ENCODE results near the gene NMT2. TPM values are rescaled to one million over a fixed set of nuclear protein-coding genes. Genes with fewer than 3 reads are reported as not detected.

The NMT2 gene
- total and polyA plus RNA-seq, 5 donors from 2014 or later = 37.1 to 50.3 (median 45.7) TPM

DNA sequence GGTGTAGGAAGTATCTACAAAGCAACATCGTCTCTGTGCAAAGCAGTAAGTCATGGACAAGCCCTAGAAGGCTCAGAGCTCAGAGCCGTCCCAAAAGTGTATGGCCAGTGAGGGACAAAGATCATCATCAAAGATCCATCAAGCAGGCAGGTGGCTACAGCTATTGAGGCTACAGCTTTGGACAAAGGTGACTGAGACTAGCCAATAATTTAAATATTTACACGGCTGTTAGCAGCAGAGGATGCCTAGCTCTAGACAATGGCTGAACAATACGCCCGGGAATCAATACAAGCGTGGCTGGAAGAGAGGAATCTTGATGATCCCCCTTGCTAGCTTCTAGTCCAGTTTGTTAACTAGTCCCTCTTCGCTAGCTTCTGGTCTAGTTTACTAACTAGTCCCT lies 17.9 kb downstream of the NMT2 start:
- peaks cover 27% of the 10 kb centered on the region for H3K36me3 Mint-ChIP-seq
- no peak overlapping the region for H3K27ac ChIP-seq (ENCODE audit: insufficient read depth, low read length, poor library complexity, severe bottlenecking)
- no peaks in the 10 kb centered on the region for H3K9me3 ChIP-seq (ENCODE audit: control insufficient read depth in 2 of 2, low read length in 2 of 2)
- H3K36me3 ChIP-seq (ENCODE audit: control insufficient read depth, insufficient read depth, low read length) = peaks cover 7% of the 10 kb centered on the region
- peaks cover 0 to 4% (median 0%) of the 10 kb centered on the region in 7 donors for H3K9me3 Mint-ChIP-seq
- H3K4me1 Mint-ChIP-seq = peaks cover 10 to 71% (median 28%) of the 10 kb centered on the region in 4 donors
- no peak for DNase-seq
- H3K4me1 ChIP-seq (ENCODE audit: control insufficient read depth, insufficient read depth, low read length, poor library complexity, severe bottlenecking) = peaks cover 22% of the 10 kb centered on the region
- no peaks in the 10 kb centered on the region for H3K27me3 ChIP-seq (ENCODE audit: control insufficient read depth, insufficient read depth, low read length)
- H3K27ac Mint-ChIP-seq = no peak overlapping the region
- no peak for ATAC-seq (ENCODE audit: low read depth in 2 of 2)
- no peak overlapping the region for H3K4me3 Mint-ChIP-seq
- no peaks in the 10 kb centered on the region for H3K27me3 Mint-ChIP-seq
- no peak overlapping the region for H3K4me3 ChIP-seq (ENCODE audit: low read depth, low read length)

DNA sequence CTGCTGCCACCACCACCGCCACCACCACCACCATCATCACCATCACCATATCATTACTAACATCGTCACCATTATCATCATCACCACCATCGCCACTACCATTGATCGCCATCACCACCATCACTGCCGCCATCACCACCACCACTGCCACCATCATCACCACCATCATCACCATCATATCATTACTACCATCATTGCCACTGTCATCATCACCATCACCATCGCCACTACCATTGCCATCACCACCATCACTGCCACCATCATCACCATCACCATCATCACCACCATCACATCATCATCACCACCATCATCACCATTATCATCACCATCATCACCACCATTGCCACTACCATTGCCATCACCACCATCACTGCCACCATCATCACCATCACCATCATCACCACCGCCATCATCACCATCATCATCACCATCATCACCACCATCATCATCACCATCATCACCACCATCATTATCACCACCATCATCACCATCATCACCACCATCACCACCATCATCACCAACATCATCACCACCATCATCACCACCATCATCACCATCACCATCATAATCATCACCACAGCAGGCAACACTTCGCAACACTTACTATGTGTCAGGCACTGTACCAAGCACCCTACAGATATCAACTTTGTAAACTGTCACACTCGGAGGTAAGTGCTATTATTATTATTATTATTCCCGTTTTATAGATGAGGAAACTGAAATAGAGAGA lies 19.3 kb downstream of the NMT2 start:
- Histone ChIP-seq H3K4me1 (ENCODE audit: control insufficient read depth, insufficient read depth, low read length, poor library complexity, severe bottlenecking) (peaks cover 22% of the 10 kb centered on the region), H3K27ac (ENCODE audit: insufficient read depth, low read length, poor library complexity, severe bottlenecking) (no peak overlapping the region), H3K36me3 (ENCODE audit: control insufficient read depth, insufficient read depth, low read length) (peaks cover 4% of the 10 kb centered on the region), H3K4me3 (ENCODE audit: low read depth, low read length) (no peak overlapping the region), H3K9me3 (ENCODE audit: control insufficient read depth in 2 of 2, low read length in 2 of 2) (no peaks in the 10 kb centered on the region), H3K27me3 (ENCODE audit: control insufficient read depth, insufficient read depth, low read length) (no peaks in the 10 kb centered on the region)
- no peak overlapping the region for H3K4me3 Mint-ChIP-seq
- DNase-seq (no peak), ATAC-seq (ENCODE audit: low read depth in 2 of 2) (no peak)
- no peaks in the 10 kb centered on the region for H3K27me3 Mint-ChIP-seq
- peaks cover 29% of the 10 kb centered on the region for H3K36me3 Mint-ChIP-seq
- no peak overlapping the region for H3K27ac Mint-ChIP-seq
- H3K9me3 Mint-ChIP-seq = peaks cover 0 to 4% (median 0%) of the 10 kb centered on the region in 7 donors
- H3K4me1 Mint-ChIP-seq = peaks cover 10 to 71% (median 32%) of the 10 kb centered on the region in 4 donors

DNA sequence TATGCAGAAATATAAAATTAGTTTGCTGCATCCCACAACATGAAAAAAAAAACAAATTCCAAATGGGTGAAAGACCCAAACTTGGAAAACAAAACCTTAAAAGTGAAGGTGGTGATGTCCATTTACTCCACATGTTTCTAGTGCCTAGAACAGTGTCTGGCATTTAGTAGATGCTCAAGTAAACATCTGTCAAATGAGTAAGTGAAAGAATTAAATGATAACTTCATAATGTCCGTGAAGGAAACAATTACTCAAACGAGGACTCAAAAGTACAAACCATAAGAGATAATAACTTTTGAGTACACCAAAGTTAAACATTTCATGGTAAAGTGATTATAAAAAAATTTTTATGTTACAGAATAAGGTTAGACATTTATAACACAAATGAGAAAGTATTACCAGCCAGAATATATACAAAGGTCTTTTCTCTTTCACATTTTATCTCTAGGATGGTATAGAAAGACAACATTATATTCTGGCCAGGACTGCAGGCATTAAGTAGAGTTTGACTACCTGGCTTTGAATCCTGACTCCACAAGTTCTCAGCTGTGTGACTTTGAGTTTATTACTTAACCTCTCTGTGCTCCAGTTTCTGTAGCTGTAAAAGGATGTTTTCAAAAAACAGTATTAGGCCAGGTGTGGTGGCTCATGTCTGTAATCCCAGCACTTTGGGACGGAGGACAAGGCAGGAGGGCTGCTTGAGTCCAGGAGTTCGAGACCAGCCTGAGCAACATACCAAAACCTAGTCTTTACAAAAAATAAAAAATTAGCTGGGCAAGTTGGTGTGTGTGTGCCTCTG lies 20.7 kb downstream of the NMT2 start:
- no peak overlapping the region for H3K27ac ChIP-seq (ENCODE audit: insufficient read depth, low read length, poor library complexity, severe bottlenecking)
- Mint-ChIP-seq H3K9me3 (peaks cover 0 to 4% (median 0%) of the 10 kb centered on the region in 7 donors), H3K27ac (peak overlapping the region in 1 of 3 donors; percentile 60), H3K4me1 (peaks cover 13 to 77% (median 39%) of the 10 kb centered on the region in 4 donors), H3K4me3 (no peak overlapping the region), H3K36me3 (peaks cover 26% of the 10 kb centered on the region), H3K27me3 (no peaks in the 10 kb centered on the region)
- ATAC-seq (ENCODE audit: low read depth in 2 of 2) (no peak), DNase-seq (no peak)
- H3K36me3 ChIP-seq (ENCODE audit: control insufficient read depth, insufficient read depth, low read length) = peaks cover 4% of the 10 kb centered on the region
- no peaks in the 10 kb centered on the region for H3K27me3 ChIP-seq (ENCODE audit: control insufficient read depth, insufficient read depth, low read length)
- H3K4me3 ChIP-seq (ENCODE audit: low read depth, low read length) = no peak overlapping the region
- peaks cover 22% of the 10 kb centered on the region for H3K4me1 ChIP-seq (ENCODE audit: control insufficient read depth, insufficient read depth, low read length, poor library complexity, severe bottlenecking)
- H3K9me3 ChIP-seq (ENCODE audit: control insufficient read depth in 2 of 2, low read length in 2 of 2) = no peaks in the 10 kb centered on the region

DNA sequence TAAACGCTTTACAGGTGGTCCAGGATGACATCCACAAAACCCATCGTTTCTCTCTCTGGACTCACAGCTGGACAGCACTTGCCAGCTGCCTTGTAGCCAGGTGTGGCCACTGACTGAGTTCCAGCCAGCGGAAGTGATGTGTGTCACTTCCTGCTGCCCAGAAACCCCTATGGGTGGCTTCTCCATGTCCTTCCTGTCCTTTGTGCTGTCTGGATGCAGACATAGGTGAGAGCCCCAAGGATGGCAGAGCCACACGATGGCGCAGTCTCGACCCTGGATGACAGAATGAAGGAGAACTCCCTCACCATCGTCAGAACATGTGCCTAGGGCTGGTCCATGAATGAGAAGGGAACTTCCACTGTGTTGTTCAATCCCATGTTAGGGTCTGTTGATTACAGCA lies 22.1 kb downstream of the NMT2 start:
- no peak overlapping the region for H3K4me3 Mint-ChIP-seq
- H3K27ac ChIP-seq (ENCODE audit: insufficient read depth, low read length, poor library complexity, severe bottlenecking) = no peak overlapping the region
- H3K9me3 ChIP-seq (ENCODE audit: control insufficient read depth in 2 of 2, low read length in 2 of 2) = no peaks in the 10 kb centered on the region
- no peaks in the 10 kb centered on the region for H3K27me3 ChIP-seq (ENCODE audit: control insufficient read depth, insufficient read depth, low read length)
- no peak overlapping the region for H3K4me3 ChIP-seq (ENCODE audit: low read depth, low read length)
- peaks cover 20% of the 10 kb centered on the region for H3K36me3 Mint-ChIP-seq
- no peaks in the 10 kb centered on the region for H3K27me3 Mint-ChIP-seq
- DNase-seq (no peak), ATAC-seq (ENCODE audit: low read depth in 2 of 2) (no peak)
- peaks cover 33% of the 10 kb centered on the region for H3K4me1 ChIP-seq (ENCODE audit: control insufficient read depth, insufficient read depth, low read length, poor library complexity, severe bottlenecking)
- peaks cover 0 to 4% (median 0%) of the 10 kb centered on the region in 7 donors for H3K9me3 Mint-ChIP-seq
- H3K4me1 Mint-ChIP-seq = peaks cover 15 to 77% (median 42%) of the 10 kb centered on the region in 4 donors
- H3K27ac Mint-ChIP-seq = peak overlapping the region in 1 of 3 donors; percentile 90
- H3K36me3 ChIP-seq (ENCODE audit: control insufficient read depth, insufficient read depth, low read length) = peaks cover 4% of the 10 kb centered on the region

DNA sequence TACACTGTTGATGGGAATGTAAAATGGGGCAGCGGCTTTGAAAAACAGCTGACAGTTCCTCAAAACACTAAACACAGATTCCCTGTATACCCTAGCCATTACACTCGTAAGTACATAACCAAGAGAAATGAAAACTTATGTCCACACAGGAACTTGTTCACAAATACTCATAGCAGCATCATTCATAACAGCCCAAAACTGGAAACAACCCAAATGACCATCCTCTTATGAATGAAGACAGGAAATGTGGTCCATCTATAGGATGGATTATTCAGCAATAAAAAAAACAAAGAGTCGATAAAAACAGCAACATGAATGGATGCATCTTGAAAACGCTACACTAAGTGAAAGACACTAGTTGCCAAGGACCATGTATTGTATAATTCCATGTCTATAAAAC lies 23.7 kb downstream of the NMT2 start:
- DNase-seq = no peak
- Mint-ChIP-seq H3K4me3 (peak overlapping the region in 1 of 4 donors; percentile 41), H3K9me3 (peaks cover 0 to under 1% (median 0%) of the 10 kb centered on the region in 7 donors), H3K27ac (peak overlapping the region in 2 of 3 donors; percentile 35 to 69), H3K27me3 (no peaks in the 10 kb centered on the region), H3K4me1 (peaks cover 17 to 69% (median 41%) of the 10 kb centered on the region in 4 donors), H3K36me3 (peaks cover 25% of the 10 kb centered on the region)
- ATAC-seq (ENCODE audit: low read depth in 2 of 2) = no peak
- Histone ChIP-seq H3K4me3 (ENCODE audit: low read depth, low read length) (no peak overlapping the region), H3K9me3 (ENCODE audit: control insufficient read depth in 2 of 2, low read length in 2 of 2) (no peaks in the 10 kb centered on the region), H3K27ac (ENCODE audit: insufficient read depth, low read length, poor library complexity, severe bottlenecking) (no peak overlapping the region), H3K27me3 (ENCODE audit: control insufficient read depth, insufficient read depth, low read length) (no peaks in the 10 kb centered on the region), H3K36me3 (ENCODE audit: control insufficient read depth, insufficient read depth, low read length) (peaks cover 13% of the 10 kb centered on the region), H3K4me1 (ENCODE audit: control insufficient read depth, insufficient read depth, low read length, poor library complexity, severe bottlenecking) (peaks cover 36% of the 10 kb centered on the region)

DNA sequence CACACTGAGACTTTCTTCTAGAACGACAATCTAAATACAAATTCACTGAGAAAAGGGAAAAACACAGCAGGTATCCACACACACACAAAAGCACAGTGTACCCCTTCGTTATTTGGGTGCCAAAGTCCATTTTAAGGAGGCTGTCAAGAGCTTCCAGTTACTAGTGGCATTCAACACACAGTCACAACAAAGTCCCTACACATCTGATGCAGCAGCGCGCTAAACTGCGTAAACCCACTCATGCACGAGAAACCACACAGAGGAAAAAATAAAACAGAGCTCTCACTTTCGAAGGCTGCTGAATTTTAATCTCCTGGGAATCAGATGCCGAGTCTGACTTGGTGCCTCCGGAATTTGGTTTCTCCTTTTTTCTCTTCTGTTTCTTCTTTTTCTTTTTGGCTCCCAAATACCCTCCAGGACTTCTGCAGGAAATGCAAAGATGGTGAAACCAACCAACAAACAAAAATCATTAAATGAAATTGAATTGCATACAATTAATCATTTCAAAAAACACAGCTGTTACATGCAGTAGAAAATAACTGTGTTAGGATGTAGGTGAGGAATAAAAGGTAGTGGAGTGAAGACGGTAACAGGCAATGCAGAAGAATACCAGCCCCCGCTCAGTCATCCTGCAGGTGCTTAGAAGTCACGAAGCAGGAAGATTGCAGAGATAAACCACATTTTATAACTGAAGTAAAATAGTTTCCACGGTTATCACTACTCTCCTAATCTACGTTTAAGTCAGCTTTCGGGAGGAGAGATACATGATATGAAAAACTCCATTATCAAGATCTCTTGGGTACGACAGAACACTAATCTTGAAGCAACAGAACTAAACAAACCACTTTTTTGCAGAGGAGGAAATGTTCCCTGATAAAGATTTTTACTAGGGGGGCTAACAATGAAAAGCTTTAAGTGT lies 27.1 kb downstream of the NMT2 start:
- H3K4me1 Mint-ChIP-seq = peaks cover 20 to 54% (median 41%) of the 10 kb centered on the region in 4 donors

DNA sequence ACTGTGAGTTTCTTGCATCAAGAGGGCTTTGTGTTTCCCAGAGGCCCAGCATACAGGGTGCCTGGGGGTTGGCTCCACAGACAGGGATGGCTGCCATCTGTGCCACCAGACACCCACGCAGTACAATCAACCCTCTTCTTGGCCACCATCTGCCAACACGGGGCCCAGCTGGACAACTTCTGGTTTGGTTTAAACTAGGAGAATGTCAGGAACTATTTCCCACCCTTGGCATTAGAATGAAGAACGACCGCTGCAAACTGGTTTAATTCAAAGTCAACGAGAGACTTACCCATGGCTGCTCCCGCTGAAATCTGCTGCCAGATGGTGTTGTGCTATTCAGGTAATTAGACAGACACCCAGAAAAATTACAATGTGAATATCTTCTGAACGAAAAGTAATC lies 27.8 kb downstream of the NMT2 start:
- H3K4me1 ChIP-seq (ENCODE audit: control insufficient read depth, insufficient read depth, low read length, poor library complexity, severe bottlenecking) = peaks cover 15% of the 10 kb centered on the region
- no peaks in the 10 kb centered on the region for H3K9me3 ChIP-seq (ENCODE audit: control insufficient read depth in 2 of 2, low read length in 2 of 2)
- peaks cover 0 to 2% (median 0%) of the 10 kb centered on the region in 7 donors for H3K9me3 Mint-ChIP-seq
- no peak overlapping the region for H3K4me3 ChIP-seq (ENCODE audit: low read depth, low read length)
- peaks cover 39% of the 10 kb centered on the region for H3K36me3 Mint-ChIP-seq
- H3K27ac Mint-ChIP-seq = peak overlapping the region in 1 of 3 donors; percentile 91
- no peak overlapping the region for H3K27ac ChIP-seq (ENCODE audit: insufficient read depth, low read length, poor library complexity, severe bottlenecking)
- H3K4me1 Mint-ChIP-seq = peaks cover 20 to 47% (median 35%) of the 10 kb centered on the region in 4 donors
- H3K27me3 ChIP-seq (ENCODE audit: control insufficient read depth, insufficient read depth, low read length) = no peaks in the 10 kb centered on the region
- no peak for ATAC-seq (ENCODE audit: low read depth in 2 of 2)
- peaks cover 31% of the 10 kb centered on the region for H3K36me3 ChIP-seq (ENCODE audit: control insufficient read depth, insufficient read depth, low read length)
- H3K27me3 Mint-ChIP-seq = no peaks in the 10 kb centered on the region
- DNase-seq = no peak
- H3K4me3 Mint-ChIP-seq = peak overlapping the region in 1 of 4 donors; percentile 3

More for the DNA sequence above, 27.1 kb downstream of the NMT2 start:
- H3K27ac Mint-ChIP-seq = peak overlapping the region; percentile 43 to 91 (median 57)
- Histone ChIP-seq H3K27ac (ENCODE audit: insufficient read depth, low read length, poor library complexity, severe bottlenecking) (no peak overlapping the region), H3K27me3 (ENCODE audit: control insufficient read depth, insufficient read depth, low read length) (no peaks in the 10 kb centered on the region), H3K36me3 (ENCODE audit: control insufficient read depth, insufficient read depth, low read length) (peaks cover 28% of the 10 kb centered on the region), H3K4me3 (ENCODE audit: low read depth, low read length) (peak overlapping the region; percentile 49), H3K9me3 (ENCODE audit: control insufficient read depth in 2 of 2, low read length in 2 of 2) (no peaks in the 10 kb centered on the region), H3K4me1 (ENCODE audit: control insufficient read depth, insufficient read depth, low read length, poor library complexity, severe bottlenecking) (peaks cover 21% of the 10 kb centered on the region)
- H3K9me3 Mint-ChIP-seq = peaks cover 0 to 2% (median 0%) of the 10 kb centered on the region in 7 donors
- peak overlapping the region; percentile 13 to 71 (median 34) for H3K4me3 Mint-ChIP-seq
- DNase-seq = peak in 1 of 3 donors; percentile 35
- H3K27me3 Mint-ChIP-seq = no peaks in the 10 kb centered on the region
- H3K36me3 Mint-ChIP-seq = peaks cover 44% of the 10 kb centered on the region
- ATAC-seq (ENCODE audit: low read depth in 2 of 2) = peak; percentile 34 to 52

Measured in CD4-positive, CD25-positive, alpha-beta regulatory T cell (primary cell).